CMK (cell line): ENCODE data around the gene TOM1.

Experiments used
- DNase-seq: peaks from one replicate; pipeline ENCODE4 v3.0.0-alpha.2; 2010; ENCODE audit warnings: low read depth

Gene TOM1

DNA sequence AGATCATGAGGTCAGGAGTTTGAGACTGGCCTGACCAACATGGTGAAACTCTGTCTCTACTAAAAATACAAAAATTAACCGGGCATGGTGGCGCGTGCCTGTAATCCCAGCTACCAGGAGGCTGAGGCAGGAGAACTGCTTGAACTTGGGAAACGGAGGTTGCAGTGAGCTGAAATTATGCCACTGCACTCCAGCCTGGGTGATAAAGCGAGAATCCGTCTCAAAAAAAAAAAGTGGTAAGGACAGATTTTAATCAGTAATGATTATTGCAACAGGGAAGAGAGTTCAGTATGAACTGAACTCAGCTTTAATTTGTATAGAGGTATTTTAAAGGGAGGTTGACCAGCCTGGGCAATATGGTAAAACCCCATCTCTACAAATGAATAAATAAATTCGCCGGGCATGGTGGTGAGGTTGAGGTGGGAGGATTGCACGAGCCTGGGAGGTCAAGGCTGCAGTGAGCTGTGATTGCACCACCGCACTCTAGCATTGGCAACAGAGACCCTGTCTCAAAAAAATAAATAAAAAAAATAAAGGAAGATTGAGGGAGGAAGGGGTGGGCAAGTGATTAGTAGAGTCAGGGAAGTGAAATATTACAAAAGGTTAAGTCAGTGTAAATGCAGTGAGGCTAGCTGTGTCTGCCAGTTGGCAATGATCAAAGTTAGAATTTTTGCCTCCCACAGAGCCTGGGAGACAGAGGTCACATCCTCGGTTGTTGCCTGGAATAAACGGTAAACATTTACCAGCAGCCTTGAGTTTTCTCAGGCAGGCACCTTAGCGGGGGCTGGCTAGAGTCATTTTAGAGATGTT lies 97.6 kb downstream of the TOM1 start:
- DNase-seq, result no peak
